HL-60 (cell line): ENCODE results near the gene HBD.

Source experiments
- DNase-seq, 2 experiments: peaks; one replicate each; pipeline ENCODE4 v3.0.0-alpha.2; 2010 to 2020; ENCODE audit warnings: low read depth in 1 of 2, low spot score in 1 of 2
- H3K27ac ChIP-seq: fragments of 250-450 bp; sonication (Bioruptor Pico); replicated peaks from 2 replicates; pipeline ENCODE4 v1.5.1; 2020; ENCODE audit warnings: mild to moderate bottlenecking, moderate library complexity
- H3K27me3 ChIP-seq: fragments of 250-450 bp; sonication (Bioruptor Pico); 2 replicates; pipeline ENCODE4 v1.5.1; 2021; ENCODE audit warnings: mild to moderate bottlenecking, moderate library complexity; ENCODE audit not compliant: insufficient read depth, poor library complexity, severe bottlenecking
- H3K4me3 ChIP-seq: replicated peaks from 2 replicates; pipeline ENCODE4 v1.5.1; 2011; ENCODE audit warnings: mild to moderate bottlenecking, control low read depth, low read length; ENCODE audit not compliant: insufficient read depth
- GABPA ChIP-seq: IDR thresholded peaks from 2 replicates; pipeline ENCODE4 v1.6.1; 2012; ENCODE audit warnings: low read depth
- POLR2AphosphoS5 ChIP-seq: IDR thresholded peaks from 2 replicates; pipeline ENCODE4 v1.6.1; 2012; ENCODE audit warnings: low read depth
- SPI1 ChIP-seq: IDR thresholded peaks from 2 replicates; pipeline ENCODE4 v1.6.1; 2012; ENCODE audit warnings: low read depth, mild to moderate bottlenecking, borderline replicate concordance
- TF ChIP-seq, protein P1 (sequence below): IDR thresholded peaks from 2 replicates; pipeline ENCODE4 v1.6.1; 2012; ENCODE audit warnings: low read depth; ENCODE audit not compliant: insufficient replicate concordance
- TF ChIP-seq, protein P2 (sequence below): IDR thresholded peaks from one replicate; pipeline ENCODE4 v1.5.1; 2011; ENCODE audit warnings: low read length, control low read depth, inconsistent platforms; ENCODE audit not compliant: insufficient read depth

Gene HBD

DNA sequence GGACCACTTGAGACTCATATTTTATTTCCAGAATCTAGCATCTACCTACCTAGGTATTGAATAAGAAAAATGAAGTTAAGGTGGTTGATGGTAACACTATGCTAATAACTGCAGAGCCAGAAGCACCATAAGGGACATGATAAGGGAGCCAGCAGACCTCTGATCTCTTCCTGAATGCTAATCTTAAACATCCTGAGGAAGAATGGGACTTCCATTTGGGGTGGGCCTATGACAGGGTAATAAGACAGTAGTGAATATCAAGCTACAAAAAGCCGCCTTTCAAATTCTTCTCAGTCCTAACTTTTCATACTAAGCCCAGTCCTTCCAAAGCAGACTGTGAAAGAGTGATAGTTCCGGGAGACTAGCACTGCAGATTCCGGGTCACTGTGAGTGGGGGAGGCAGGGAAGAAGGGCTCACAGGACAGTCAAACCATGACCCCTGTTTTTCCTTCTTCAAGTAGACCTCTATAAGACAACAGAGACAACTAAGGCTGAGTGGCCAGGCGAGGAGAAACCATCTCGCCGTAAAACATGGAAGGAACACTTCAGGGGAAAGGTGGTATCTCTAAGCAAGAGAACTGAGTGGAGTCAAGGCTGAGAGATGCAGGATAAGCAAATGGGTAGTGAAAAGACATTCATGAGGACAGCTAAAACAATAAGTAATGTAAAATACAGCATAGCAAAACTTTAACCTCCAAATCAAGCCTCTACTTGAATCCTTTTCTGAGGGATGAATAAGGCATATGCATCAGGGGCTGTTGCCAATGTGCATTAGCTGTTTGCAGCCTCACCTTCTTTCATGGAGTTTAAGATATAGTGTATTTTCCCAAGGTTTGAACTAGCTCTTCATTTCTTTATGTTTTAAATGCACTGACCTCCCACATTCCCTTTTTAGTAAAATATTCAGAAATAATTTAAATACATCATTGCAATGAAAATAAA, 9.5 kb downstream of the HBD start:
- Histone ChIP-seq H3K27me3 (peaks cover 3% of the 10 kb centered on the region), H3K27ac (no peak overlapping the region), H3K4me3 (no peak overlapping the region)
- TF ChIP-seq, protein P1, sequence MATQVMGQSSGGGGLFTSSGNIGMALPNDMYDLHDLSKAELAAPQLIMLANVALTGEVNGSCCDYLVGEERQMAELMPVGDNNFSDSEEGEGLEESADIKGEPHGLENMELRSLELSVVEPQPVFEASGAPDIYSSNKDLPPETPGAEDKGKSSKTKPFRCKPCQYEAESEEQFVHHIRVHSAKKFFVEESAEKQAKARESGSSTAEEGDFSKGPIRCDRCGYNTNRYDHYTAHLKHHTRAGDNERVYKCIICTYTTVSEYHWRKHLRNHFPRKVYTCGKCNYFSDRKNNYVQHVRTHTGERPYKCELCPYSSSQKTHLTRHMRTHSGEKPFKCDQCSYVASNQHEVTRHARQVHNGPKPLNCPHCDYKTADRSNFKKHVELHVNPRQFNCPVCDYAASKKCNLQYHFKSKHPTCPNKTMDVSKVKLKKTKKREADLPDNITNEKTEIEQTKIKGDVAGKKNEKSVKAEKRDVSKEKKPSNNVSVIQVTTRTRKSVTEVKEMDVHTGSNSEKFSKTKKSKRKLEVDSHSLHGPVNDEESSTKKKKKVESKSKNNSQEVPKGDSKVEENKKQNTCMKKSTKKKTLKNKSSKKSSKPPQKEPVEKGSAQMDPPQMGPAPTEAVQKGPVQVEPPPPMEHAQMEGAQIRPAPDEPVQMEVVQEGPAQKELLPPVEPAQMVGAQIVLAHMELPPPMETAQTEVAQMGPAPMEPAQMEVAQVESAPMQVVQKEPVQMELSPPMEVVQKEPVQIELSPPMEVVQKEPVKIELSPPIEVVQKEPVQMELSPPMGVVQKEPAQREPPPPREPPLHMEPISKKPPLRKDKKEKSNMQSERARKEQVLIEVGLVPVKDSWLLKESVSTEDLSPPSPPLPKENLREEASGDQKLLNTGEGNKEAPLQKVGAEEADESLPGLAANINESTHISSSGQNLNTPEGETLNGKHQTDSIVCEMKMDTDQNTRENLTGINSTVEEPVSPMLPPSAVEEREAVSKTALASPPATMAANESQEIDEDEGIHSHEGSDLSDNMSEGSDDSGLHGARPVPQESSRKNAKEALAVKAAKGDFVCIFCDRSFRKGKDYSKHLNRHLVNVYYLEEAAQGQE = no peak
- no peak for TF ChIP-seq GABPA
- no peak for TF ChIP-seq POLR2AphosphoS5
- TF ChIP-seq, protein P2, sequence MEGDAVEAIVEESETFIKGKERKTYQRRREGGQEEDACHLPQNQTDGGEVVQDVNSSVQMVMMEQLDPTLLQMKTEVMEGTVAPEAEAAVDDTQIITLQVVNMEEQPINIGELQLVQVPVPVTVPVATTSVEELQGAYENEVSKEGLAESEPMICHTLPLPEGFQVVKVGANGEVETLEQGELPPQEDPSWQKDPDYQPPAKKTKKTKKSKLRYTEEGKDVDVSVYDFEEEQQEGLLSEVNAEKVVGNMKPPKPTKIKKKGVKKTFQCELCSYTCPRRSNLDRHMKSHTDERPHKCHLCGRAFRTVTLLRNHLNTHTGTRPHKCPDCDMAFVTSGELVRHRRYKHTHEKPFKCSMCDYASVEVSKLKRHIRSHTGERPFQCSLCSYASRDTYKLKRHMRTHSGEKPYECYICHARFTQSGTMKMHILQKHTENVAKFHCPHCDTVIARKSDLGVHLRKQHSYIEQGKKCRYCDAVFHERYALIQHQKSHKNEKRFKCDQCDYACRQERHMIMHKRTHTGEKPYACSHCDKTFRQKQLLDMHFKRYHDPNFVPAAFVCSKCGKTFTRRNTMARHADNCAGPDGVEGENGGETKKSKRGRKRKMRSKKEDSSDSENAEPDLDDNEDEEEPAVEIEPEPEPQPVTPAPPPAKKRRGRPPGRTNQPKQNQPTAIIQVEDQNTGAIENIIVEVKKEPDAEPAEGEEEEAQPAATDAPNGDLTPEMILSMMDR = no peak
- TF ChIP-seq SPI1 = no peak
- no peak for DNase-seq

DNA sequence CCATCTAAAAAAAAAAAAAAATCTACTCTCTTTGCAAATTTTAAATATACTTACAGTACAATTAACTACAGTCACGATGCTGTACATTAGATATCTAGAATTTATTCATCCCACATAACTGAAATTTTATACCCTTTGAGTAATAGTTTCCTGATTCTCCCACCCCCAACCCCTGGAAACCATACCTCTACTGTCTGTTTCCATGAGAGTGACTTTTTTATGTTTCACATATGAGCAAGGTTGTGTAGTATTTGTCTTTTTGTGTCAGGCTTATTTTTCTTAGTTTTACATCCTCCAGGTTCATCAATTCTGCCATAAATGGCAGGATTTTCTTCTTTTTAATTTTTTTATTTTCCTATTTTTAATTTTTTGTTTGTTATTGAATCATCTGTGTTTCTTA, 10.6 kb downstream of the HBD start:
- no peak for DNase-seq
- Histone ChIP-seq H3K27me3 (peaks cover 3% of the 10 kb centered on the region), H3K27ac (no peak overlapping the region), H3K4me3 (no peak overlapping the region)
- TF ChIP-seq SPI1 = no peak
- no peak for TF ChIP-seq GABPA
- no peak for TF ChIP-seq POLR2AphosphoS5

DNA sequence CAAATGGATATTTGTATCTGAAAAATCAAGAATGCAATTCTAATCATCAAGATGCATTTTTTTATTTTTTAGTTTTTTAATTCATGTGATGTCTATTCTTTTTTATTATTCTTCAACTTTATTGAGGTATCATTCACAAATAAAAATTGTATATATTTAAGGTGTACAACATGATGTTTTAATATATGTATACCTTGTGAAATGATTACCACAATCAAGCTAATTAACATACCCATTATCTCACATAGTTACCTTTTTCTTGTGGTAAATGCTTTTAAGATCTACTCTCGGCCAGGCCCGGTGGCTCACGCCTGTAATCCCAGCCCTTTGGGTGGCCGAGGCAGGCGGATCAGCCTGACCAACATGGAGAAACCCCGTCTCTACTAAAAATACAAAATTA, 11.1 kb downstream of the HBD start:
- peaks cover 2% of the 10 kb centered on the region for H3K27me3 ChIP-seq
- DNase-seq = no peak
- TF ChIP-seq GABPA (no peak), POLR2AphosphoS5 (no peak), SPI1 (no peak)
- TF ChIP-seq, protein P2 = no peak
- TF ChIP-seq, protein P1 = no peak
- no peak overlapping the region for H3K4me3 ChIP-seq
- no peak overlapping the region for H3K27ac ChIP-seq

DNA sequence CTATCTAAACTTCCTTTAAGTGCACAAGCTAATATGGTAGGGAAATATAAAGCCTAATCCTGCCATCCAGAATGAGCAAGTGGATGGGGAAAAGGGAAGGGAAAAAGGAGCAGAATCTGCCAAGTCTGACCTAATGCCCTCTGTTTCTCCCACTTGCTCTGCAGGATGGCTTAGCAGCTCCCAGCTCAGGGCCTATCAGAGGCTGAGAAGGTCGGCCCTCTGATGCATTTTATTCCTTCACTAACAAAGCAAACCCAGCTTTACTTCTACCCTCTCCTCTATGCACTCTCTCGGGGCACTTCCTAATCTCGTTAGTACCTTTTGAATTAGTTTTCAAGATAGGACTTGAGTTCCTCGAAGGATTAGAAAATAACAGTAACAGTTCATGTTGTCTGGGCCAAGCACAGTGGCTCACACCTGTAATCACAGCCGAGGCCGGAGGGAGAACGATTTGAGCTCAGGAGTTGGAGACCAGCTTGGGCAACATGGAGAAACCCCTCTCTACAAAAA, 23.9 kb downstream of the HBD start:
- no peak overlapping the region for H3K4me3 ChIP-seq
- DNase-seq = no peak
- H3K27me3 ChIP-seq = no peaks in the 10 kb centered on the region

More for the DNA sequence above, 23.9 kb downstream of the HBD start:
- TF ChIP-seq GABPA = no peak
- TF ChIP-seq, protein P2 = no peak
- no peak for TF ChIP-seq POLR2AphosphoS5
- TF ChIP-seq, protein P1 = no peak
- no peak for TF ChIP-seq SPI1
- H3K27ac ChIP-seq = no peak overlapping the region
